ENCODE results near the gene BEAN1. TPM values are rescaled to one million over a fixed set of nuclear protein-coding genes. Genes with fewer than 3 reads are reported as not detected.

Gene BEAN1
- total and polyA plus RNA-seq, 7 donors: 0.01 to 0.08 TPM; not detected in 5

DNA sequence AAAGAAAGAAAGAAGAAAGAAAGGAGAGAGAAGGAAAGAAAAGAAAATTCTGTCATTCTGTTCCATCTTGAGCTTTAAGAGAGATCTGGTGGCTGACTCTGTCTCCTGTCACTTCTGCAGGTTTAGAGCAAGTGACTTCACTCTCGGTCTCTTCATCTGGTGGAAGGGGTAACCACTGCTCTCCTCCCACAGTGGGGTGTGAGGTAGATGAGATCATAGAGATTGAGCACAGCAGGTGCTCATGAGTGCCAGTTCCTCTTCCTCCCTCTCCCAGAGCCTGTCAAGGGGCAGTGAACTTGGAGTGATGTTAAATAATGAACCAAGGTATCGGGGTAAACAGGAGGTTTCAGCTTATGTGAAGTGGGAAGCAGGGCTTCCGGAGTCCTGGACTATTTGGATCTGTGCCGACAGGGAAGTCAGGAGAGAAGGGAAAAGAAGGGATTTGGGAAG lies 47.7 kb downstream of the BEAN1 start:
- Histone ChIP-seq H3K36me3 (ENCODE audit: insufficient read depth in 1 of 2, low read depth in 1 of 2) (no peaks in the 10 kb centered on the region), H3K4me3 (no peak overlapping the region), H3K27me3 (ENCODE audit: insufficient read depth in 3 of 3, low read length in 2 of 3) (peaks cover 0 to 12% (median 0%) of the 10 kb centered on the region in 3 donors), H3K9me3 (no peaks in the 10 kb centered on the region), H3K4me1 (no peaks in the 10 kb centered on the region), H3K27ac (no peak overlapping the region)
- DNase-seq: no peak
- TF ChIP-seq, protein P1, sequence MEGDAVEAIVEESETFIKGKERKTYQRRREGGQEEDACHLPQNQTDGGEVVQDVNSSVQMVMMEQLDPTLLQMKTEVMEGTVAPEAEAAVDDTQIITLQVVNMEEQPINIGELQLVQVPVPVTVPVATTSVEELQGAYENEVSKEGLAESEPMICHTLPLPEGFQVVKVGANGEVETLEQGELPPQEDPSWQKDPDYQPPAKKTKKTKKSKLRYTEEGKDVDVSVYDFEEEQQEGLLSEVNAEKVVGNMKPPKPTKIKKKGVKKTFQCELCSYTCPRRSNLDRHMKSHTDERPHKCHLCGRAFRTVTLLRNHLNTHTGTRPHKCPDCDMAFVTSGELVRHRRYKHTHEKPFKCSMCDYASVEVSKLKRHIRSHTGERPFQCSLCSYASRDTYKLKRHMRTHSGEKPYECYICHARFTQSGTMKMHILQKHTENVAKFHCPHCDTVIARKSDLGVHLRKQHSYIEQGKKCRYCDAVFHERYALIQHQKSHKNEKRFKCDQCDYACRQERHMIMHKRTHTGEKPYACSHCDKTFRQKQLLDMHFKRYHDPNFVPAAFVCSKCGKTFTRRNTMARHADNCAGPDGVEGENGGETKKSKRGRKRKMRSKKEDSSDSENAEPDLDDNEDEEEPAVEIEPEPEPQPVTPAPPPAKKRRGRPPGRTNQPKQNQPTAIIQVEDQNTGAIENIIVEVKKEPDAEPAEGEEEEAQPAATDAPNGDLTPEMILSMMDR (IDR thresholded peaks at IDR 0.05): no peak
- ATAC-seq: no peak
- WGBS, 3 donors: 8 to 17% (median 9%) methylated on average over 4 of the region's 4 CpGs
- intact Hi-C loops (cut with DNase I): loop anchor here in 1 of 2 donors (5.0 to 10.0 kb wide), 2 partner anchors 73 to 110 kb away; no protein-coding TSS in a partner anchor

DNA sequence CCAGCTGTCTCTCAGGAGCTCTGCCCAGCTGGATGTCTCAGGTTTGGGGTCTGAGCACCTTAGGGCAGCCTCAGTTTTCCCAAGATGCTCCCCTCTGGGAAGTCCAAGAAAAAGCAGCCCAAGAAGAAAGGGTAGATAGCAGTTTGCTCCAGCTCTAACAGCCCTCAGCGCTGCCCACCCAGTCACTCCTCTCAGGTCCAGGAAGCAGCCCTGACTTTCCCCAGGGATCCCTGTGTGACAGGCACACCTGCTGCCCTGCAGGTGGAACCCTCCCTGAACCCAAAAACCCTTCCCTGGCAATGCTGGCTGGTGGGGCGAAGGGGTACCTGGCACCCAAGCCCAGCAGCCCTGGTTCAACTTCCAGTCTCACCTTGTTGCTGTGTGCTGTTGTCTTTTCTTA lies 48.1 kb downstream of the BEAN1 start:
- Histone ChIP-seq H3K27me3 (ENCODE audit: insufficient read depth in 3 of 3, low read length in 2 of 3) (peaks cover 0 to 12% (median 0%) of the 10 kb centered on the region in 3 donors), H3K27ac (no peak overlapping the region), H3K9me3 (no peaks in the 10 kb centered on the region), H3K36me3 (ENCODE audit: insufficient read depth in 1 of 2, low read depth in 1 of 2) (no peaks in the 10 kb centered on the region), H3K4me1 (no peaks in the 10 kb centered on the region), H3K4me3 (no peak overlapping the region)
- 81 to 86% (median 83%) methylated on average over 2 of the region's 2 CpGs for WGBS, 3 donors
- intact Hi-C loops (cut with DNase I): loop anchor here in 1 of 2 donors (5.0 to 10.0 kb wide), 2 partner anchors 72 to 110 kb away; no protein-coding TSS in a partner anchor
- DNase-seq (no peak), ATAC-seq (no peak)
- TF ChIP-seq, protein P1 (IDR thresholded peaks at IDR 0.05): no peak

DNA sequence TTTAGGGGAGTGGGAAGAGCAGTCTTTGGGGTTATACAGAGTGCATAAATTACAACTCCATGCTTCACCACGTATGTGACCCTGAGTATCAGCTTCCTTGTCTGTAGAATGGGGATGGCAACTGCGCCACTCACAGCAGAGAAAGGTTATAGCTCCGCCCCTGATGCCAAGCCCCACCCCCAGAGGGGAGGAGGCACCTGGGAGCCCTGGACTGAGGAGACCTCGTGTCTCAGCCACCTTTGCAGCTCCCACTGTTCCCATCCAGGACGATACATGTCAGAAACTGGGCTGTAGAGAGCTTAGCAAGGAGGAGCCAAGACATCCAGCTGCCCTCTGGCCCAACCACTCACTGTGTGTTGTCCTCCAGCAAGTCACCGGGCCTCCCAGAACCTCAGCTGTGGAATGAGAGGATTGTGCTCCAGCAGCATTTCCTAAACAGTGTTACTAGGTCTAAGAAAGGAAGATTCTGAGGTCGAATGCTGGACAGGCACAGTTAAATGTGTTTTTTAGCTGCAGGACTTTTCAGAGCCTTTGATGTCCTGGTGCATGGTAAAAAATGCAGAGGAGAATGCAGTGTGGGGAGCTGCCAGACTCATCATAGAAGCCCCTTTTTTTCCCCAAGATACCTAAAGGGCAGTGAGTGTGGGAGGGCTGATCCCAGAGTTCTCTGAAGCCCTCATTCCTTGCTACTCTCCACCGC lies 49.4 kb downstream of the BEAN1 start:
- Histone ChIP-seq H3K36me3 (ENCODE audit: insufficient read depth in 1 of 2, low read depth in 1 of 2) (no peaks in the 10 kb centered on the region), H3K27ac (no peak overlapping the region), H3K4me3 (no peak overlapping the region), H3K4me1 (no peaks in the 10 kb centered on the region), H3K9me3 (no peaks in the 10 kb centered on the region), H3K27me3 (ENCODE audit: insufficient read depth in 3 of 3, low read length in 2 of 3) (peaks cover 0 to 12% (median 0%) of the 10 kb centered on the region in 3 donors)
- ATAC-seq (no peak), DNase-seq (no peak)
- TF ChIP-seq, protein P1 (IDR thresholded peaks at IDR 0.05): no peak
- intact Hi-C loops (cut with DNase I): loop anchor here in 1 of 2 donors (5.0 to 10.0 kb wide), 2 partner anchors 71 to 108 kb away; no protein-coding TSS in a partner anchor
- 58 to 65% (median 58%) methylated on average over 8 of the region's 8 CpGs for WGBS, 3 donors

DNA sequence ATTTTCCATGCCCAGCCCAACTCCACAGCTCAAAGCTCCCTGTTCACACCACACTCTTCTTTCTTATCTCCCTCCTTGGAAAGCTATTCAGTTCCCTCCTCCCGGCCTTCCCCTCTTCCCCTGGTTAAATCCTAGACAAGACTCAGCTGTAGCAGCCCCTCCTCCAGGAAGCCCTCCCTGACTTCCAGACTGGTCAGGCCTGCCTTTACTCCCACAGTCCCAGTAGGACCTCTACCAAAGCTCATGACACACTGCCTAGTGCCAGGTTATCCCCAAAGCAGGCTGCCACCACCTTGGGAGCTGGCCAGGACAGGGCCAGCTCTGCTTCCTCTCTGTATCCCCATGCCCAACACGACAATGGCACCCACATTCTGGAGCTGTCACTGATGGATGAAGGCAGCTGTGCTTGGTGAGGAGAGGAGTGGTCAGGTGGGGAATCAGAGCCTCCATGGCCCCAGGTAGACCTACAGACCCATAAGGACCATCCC lies 50.0 kb downstream of the BEAN1 start:
- DNase-seq (no peak), ATAC-seq (no peak)
- intact Hi-C loops (cut with DNase I): loop anchor here in 1 of 2 donors (5.0 to 10.0 kb wide), 2 partner anchors 70 to 108 kb away; no protein-coding TSS in a partner anchor
- Histone ChIP-seq H3K4me1 (no peaks in the 10 kb centered on the region), H3K9me3 (no peaks in the 10 kb centered on the region), H3K4me3 (no peak overlapping the region), H3K36me3 (ENCODE audit: insufficient read depth in 1 of 2, low read depth in 1 of 2) (no peaks in the 10 kb centered on the region), H3K27ac (no peak overlapping the region), H3K27me3 (ENCODE audit: insufficient read depth in 3 of 3, low read length in 2 of 3) (peaks cover 0 to 12% (median 0%) of the 10 kb centered on the region in 3 donors)
- whole genome bisulfite sequencing, 3 donors: 57 to 65% (median 58%) methylated on average over 2 of the region's 2 CpGs
- TF ChIP-seq, protein P1 (IDR thresholded peaks at IDR 0.05): no peak
